Measurements from ENCODE around the gene DIP2B.

DNA sequence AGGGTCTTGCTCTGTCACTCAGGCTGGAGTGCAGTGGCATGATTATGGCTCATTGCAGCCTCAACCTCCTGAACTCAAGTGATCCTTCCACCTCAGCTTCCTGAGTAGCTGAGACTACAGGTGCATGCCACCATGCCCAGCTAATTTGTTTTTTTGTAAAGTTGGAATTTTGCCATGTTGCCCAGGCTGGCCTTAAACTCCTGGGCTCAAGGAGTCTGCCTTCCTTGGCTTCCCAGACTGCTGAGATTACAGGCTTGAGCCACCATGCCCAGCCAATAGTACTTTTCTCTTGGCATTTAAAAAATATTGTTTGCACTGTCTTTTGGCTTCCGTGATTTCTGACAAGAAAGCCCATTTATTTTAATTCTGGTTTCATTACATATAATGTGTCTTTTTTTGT, 61.3 kb downstream of the DIP2B start:
- TF ChIP-seq, protein P1, sequence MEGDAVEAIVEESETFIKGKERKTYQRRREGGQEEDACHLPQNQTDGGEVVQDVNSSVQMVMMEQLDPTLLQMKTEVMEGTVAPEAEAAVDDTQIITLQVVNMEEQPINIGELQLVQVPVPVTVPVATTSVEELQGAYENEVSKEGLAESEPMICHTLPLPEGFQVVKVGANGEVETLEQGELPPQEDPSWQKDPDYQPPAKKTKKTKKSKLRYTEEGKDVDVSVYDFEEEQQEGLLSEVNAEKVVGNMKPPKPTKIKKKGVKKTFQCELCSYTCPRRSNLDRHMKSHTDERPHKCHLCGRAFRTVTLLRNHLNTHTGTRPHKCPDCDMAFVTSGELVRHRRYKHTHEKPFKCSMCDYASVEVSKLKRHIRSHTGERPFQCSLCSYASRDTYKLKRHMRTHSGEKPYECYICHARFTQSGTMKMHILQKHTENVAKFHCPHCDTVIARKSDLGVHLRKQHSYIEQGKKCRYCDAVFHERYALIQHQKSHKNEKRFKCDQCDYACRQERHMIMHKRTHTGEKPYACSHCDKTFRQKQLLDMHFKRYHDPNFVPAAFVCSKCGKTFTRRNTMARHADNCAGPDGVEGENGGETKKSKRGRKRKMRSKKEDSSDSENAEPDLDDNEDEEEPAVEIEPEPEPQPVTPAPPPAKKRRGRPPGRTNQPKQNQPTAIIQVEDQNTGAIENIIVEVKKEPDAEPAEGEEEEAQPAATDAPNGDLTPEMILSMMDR (IDR thresholded peaks at IDR 0.05), result no peak
- TF ChIP-seq EP300 (IDR thresholded peaks at IDR 0.05), result no peak
- no peak for TF ChIP-seq POLR2AphosphoS5 (IDR thresholded peaks at IDR 0.05)
- no peak for TF ChIP-seq POLR2A (IDR thresholded peaks at IDR 0.05)

All from stomach (tissue), 4 donors.